GM19395 (cell line): ENCODE results near the gene SNRNP25.
"Not testable (repeated sequence)": the region's sequence is repeated elsewhere in the genome, so short reads cannot be mapped to it uniquely, and the experiment has no call there.

ENCODE experiments used
- ATAC-seq: cut with Tn5 transposase; IDR thresholded peaks from one replicate; pipeline ENCODE4 v1.9.1; 2021; ENCODE audit warnings: mild to moderate bottlenecking, moderate library complexity; ENCODE audit not compliant: unreplicated experiment

Gene SNRNP25

GRCh38 chr16:41439-42068 lies 12.1 kb upstream of the SNRNP25 start:
- no peak for ATAC-seq

GRCh38 chr16:42069-42457 lies 11.6 kb upstream of the SNRNP25 start:
- no peak for ATAC-seq

GRCh38 chr16:42691-43090 lies 10.9 kb upstream of the SNRNP25 start:
- ATAC-seq, result no peak

- ATAC-seq, result no peak
Observed at GRCh38 chr16:43294-43693, 10.3 kb upstream of the SNRNP25 start.

- ATAC-seq, result no peak
Observed at GRCh38 chr16:44655-45054, 9.0 kb upstream of the SNRNP25 start.

GRCh38 chr16:45454-45853 lies 8.2 kb upstream of the SNRNP25 start:
- no peak for ATAC-seq

GRCh38 chr16:46510-46909 lies 7.1 kb upstream of the SNRNP25 start:
- ATAC-seq, result not testable (repeated sequence)

- no peak for ATAC-seq
Observed at GRCh38 chr16:47234-47633, 6.4 kb upstream of the SNRNP25 start.

GRCh38 chr16:50769-51591 lies 2.6 kb upstream of the SNRNP25 start:
- ATAC-seq, result no peak

- no peak for ATAC-seq
Observed at GRCh38 chr16:54237-54581, 581 bp downstream of the SNRNP25 start.

- no peak for ATAC-seq
Observed at GRCh38 chr16:55571-56136, 2.0 kb downstream of the SNRNP25 start.

GRCh38 chr16:56231-56927 lies 2.8 kb downstream of the SNRNP25 start:
- no peak for ATAC-seq

- ATAC-seq, result no peak
Observed at GRCh38 chr16:57711-58110, 4.1 kb downstream of the SNRNP25 start.

- ATAC-seq, result no peak
Observed at GRCh38 chr16:58491-59439, 5.1 kb downstream of the SNRNP25 start.

GRCh38 chr16:59440-60059 lies 5.9 kb downstream of the SNRNP25 start:
- ATAC-seq, result no peak

GRCh38 chr16:60166-60565 lies 6.5 kb downstream of the SNRNP25 start:
- ATAC-seq, result no peak

- ATAC-seq, result no peak
Observed at GRCh38 chr16:60929-61878, 7.6 kb downstream of the SNRNP25 start.

GRCh38 chr16:61879-62281 lies 8.3 kb downstream of the SNRNP25 start:
- ATAC-seq, result no peak
